ENCODE measurements around the gene KRTAP12-1.
A peak's percentile ranks its signal among the peaks of the same experiment; 100 is the strongest.

Gene KRTAP12-1, protein sequence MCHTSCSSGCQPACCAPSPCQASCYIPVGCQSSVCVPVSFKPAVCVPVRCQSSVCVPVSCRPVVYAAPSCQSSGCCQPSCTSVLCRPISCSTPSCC

GRCh38 chr21:44681861-44682579 lies at the start of gene KRTAP12-1:
TSS of gene KRTAP12-1 (minus strand) at chr21:44682163. CDS start at chr21:44682123, 40 bp downstream.
- peak; percentile 81 for DNase-seq

- DNase-seq: no peak
Observed at GRCh38 chr21:44730951-44731579, 49.1 kb upstream of the KRTAP12-1 start.

DNA sequence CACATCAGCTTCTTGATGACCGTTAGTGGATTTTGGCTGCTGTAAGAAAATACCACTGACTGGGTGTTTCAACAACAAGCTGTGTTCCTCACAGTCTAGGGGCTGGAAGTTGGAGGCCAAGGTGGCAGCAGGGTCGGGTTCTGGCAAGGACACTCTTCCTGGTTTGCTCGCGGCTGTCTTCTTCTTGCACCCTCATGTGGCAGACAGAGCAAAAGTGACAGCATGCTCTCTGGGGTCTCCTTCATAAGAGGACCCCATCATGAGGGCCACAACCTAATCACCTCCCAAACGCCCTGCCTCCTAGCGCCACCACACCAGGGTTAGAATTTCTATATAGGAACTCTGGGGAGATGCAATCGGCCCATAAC lies 48.0 kb upstream of the KRTAP12-1 start:
- DNase-seq: no peak

DNA sequence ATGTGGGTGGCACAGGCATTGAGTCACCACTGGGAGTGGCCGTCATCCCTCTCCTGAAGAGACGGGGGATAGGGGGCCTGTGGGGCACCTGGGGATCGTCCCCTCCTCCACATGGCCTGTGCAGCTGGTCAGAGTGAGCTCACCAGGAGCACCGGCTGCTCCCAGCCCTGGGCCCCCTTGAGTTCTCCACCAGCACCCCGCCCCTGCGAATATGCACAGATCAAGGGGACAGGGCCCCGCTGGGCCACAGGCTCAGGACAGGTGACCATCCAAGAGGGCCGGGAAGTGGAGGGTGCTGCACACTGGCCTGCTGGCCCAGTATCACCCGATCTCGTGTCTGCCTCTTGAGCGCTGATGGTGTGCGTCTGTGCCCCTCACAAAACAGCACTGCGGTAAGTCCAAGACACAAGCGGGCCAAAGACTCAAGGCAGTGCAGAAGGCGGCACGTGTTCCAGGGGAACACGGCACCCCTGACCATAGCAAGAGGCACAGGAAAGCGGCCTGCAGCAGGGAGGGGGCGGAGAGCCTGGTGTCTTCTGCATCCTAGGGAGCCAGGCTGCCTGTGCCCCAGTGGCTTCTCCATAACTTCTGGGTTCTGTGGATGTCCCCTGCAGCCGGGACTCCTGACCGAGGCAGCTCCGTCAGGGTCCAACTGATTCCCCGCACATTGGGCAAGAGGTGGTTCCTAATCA lies 47.5 kb upstream of the KRTAP12-1 start:
- no peak for DNase-seq

GRCh38 chr21:44728716-44729115 lies 46.8 kb upstream of the KRTAP12-1 start:
- no peak for DNase-seq

GRCh38 chr21:44727757-44728156 lies 45.8 kb upstream of the KRTAP12-1 start:
- no peak for DNase-seq

GRCh38 chr21:44727321-44727720 lies 45.4 kb upstream of the KRTAP12-1 start:
- DNase-seq: no peak

GRCh38 chr21:44726826-44727225 lies 44.9 kb upstream of the KRTAP12-1 start:
- DNase-seq: no peak

DNA sequence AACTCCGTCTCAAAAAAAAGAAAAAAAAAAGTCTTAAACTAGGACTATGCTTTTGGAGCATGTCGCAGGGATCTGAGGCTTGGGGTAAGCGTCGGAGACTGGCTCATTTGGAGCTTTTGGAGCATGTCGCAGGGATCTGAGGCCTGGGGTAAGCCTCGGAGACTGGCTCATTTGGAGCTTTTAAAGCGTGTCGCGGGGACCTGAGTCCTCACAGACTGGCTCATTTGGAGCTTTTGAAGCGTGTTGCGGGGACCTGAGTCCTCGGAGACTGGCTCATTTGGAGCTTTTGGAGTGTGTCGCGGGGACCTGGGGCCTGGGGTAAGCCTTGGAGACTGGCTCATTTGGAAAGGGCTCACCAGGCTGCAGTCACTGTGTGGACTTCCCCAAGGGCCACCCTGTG lies 43.0 kb upstream of the KRTAP12-1 start:
- no peak for DNase-seq

DNA sequence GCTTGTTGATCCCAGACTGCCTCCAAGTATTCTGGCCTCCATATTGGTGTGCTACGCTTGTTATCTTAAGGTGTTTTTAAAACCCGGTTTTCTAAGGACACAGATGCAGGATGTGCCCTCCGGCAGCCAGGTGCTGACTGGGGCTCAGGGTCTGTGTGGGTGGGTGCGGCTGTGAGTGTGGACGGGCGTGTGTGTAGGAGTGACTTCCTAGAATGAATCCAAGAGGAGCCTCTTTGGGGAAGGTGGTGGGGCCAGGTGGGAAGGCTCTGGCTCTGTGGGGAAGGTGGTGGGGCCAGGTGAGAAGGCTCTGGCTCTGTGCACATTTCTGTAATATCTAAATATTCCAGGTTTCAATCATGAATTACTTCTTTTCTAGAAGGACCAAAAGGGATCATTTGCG lies 42.2 kb upstream of the KRTAP12-1 start:
- DNase-seq: no peak

DNA sequence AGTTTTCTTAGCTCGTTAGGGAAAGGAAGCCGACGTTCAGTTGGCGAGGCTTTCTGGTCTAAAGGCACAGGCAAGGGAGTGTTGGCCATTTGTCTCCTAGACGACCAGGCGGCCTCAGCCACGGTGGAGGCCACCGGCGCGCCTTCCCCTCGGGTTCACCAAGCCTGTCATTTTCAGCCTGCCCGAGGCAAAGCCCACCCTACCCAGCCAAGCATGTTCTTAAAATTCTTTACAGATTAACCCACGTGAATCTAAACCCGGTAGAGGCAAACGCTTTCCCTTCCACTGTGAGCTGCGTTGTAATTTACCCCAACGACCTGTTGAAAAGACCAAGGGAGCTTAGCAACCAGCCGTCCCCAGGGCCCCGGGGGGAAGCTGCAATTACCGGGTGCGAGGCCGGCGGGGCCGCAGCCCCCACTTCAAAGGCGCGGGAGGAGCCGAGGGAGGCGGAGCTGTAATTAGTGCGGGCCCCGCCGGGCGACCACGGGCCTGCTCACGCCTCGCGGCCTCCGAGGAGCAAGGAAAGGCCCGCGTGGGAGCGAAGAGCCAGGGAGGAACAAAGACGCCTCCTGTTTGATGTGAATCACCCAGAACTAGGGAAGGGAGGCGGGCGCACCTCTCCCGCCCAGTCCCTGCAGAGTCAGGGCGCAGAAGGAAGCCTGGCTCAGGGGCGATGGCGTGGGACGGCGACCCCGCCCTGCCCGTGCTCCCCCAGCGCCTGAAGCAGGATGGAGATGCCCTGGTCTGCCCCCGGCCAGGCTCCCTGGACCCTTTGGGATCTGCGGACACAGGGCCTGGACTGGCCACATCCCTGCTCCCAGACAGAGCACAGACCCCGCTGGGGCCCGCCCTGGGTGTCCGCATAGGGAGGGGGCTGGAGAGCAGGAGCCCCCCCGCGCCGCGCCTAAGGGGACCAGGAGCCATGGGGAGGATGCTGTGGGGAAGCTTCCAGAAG lies 41.5 kb upstream of the KRTAP12-1 start:
- DNase-seq: peak; percentile 59

DNA sequence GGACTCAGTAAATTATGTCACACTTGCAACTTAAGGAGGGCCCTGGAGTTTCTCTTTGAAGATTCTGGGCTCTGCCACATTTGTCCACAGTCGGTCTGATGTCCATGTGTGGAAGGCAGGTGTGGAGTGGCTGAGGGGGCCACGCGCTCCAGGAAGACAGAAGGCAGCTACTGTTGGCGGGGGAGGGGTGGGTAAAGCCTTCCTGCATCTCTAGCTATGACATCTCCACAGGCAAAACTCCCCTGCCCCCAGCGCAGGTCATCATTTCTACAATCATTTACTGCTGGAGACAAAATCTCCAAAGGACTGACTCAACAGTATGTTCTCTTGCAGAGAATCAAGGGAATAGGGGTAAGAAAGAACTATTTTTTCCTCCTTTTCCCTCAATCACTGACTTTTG lies 40.8 kb upstream of the KRTAP12-1 start:
- peak; percentile 16 for DNase-seq

DNA sequence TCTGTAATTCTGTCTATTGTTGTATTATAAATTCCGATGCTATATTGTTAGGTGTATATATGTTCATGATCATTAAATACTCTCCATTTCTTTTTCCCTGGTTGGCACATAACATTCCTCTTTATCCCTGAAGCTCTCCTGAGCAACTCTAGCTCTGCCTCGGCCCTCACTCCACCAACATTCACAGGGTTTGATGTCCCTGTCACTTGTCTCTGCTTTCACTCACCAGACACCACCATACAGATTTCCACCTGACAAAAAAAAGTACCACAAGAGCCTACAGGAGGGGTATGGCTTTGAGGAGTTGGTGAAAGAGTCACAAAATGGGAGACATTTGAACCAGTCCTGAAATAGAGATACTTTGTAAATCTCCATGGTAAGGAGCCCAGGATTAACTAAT lies 38.2 kb upstream of the KRTAP12-1 start:
- no peak for DNase-seq

GRCh38 chr21:44718571-44718970 lies 36.6 kb upstream of the KRTAP12-1 start:
- DNase-seq: no peak

GRCh38 chr21:44718093-44718492 lies 36.1 kb upstream of the KRTAP12-1 start:
- no peak for DNase-seq

GRCh38 chr21:44716984-44717383 lies 35.0 kb upstream of the KRTAP12-1 start:
- DNase-seq: no peak

DNA sequence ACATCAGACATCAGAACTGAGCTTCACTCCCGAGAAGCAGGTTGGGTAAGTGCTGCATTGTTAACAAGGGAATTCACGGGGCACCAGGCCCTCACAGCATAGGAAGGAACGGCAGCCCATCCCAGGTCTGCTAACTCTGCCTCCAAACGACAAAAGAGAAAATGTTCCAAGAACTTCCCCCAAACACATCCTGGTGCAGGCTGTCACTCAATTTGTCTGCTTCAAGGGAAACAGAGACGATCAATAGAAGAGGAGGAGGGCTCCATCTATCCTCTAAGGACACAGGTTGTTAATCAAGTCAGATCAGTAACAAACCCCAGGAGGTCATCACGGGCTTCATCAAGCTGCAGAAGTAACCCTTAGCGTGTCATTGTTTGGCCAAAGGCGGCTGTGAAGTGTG lies 32.9 kb upstream of the KRTAP12-1 start:
- no peak for DNase-seq

GRCh38 chr21:44713846-44714245 lies 31.9 kb upstream of the KRTAP12-1 start:
- no peak for DNase-seq

GRCh38 chr21:44713130-44713529 lies 31.2 kb upstream of the KRTAP12-1 start:
- DNase-seq: no peak

DNA sequence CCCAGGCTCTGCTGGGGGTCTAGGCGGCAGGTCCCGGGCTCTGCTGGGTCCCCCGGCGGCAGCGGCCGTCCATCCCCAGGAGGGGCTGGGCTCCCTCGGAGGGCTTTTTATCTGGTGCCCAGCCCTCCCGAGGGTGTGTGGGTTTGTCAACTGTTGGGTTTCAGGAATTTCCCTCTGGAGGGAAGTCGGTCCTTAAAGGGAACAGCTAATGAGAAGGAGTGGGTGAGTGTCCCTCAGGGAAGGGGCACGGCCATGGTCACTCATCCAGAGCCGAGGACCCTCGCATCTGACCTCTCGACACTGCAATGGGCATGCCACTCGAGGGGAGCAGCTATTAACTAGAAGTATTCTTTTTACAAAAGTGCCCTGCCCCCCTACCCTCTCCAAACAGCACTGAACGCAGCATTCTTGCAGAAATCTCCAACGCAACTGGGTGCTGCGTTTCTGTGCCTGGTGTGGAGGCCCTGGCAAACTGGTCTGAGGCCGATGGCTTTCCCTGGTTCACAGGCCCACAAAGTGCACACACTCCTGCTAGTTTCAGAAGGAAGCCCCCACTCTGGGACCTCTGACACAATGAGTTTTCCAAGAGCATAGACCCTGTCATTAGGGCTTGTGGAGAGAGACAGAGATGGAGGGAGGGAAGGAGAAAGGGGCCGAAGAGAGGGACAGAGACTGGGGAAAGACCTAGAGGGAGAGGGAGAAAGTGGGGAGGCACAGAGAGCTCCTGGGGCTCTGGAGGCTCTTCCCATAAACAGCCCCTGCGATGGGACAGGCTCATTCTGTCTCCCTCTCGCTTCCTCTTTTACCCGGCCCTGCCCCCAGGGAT lies 30.5 kb upstream of the KRTAP12-1 start:
- DNase-seq: no peak

DNA sequence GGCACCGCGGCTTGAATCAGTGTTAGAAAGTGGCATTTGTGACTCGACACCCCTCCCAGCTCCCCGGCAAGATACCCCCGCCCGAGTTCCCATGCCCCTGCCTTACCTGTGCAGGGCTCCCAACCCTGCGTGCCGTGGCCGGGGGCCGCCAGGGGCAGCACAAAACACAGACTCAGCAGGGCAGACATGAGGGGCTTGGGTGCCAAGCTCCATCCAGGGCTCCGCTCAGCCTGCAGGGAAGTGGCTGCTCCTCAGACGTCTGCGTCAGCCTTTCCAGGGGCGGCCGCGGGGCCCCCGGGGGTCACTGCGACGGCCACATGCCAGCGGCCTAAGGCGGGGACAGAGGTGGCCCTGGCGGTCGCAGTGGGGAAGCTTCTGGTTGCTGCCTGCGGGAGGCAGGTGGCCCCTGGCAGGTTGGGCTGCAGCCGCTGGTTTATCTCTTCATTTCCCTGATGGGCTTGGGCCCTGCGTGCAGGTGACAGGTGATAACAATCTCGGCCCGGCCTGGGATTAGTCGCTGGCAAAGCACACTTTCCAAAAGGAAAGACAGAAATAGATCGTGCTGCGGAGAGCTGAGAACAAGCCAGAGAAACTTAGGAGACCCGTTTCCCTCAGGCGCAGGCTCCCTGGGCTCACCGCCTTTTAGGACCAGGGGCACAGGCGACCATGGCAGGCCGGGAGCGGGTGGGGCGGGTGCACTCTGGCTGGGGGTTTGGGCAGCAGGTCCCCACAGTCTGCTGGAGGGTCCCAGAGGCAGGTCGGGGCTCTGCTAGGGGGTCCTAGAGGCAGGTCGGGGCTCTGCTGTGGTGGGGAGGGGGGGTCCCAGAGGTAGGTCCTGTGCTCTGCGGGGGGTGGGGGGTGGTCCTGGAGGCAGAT lies 29.6 kb upstream of the KRTAP12-1 start, which contains the start of gene TSPEAR:
Gene TSPEAR (minus strand): TSS at position 246 of the 876 bp plus-strand sequence. CDS start 58 bp downstream, at position 188.
- DNase-seq: no peak

Data from NCI-H1436 treated with DMSO at 0.1 percent for 48 hours (cell line).